B cell (primary cell): ENCODE measurements around the gene ANKS1B. TPM values are rescaled to one million over a fixed set of nuclear protein-coding genes. Genes with fewer than 3 reads are reported as not detected.

Experiments
- ATAC-seq: fragments of 200-7000 bp; cut with Tn5 transposase; one replicate; pipeline ENCODE4 v1.10.0; 2021; ENCODE audit warnings: low read depth, mild to moderate bottlenecking, moderate number of reproducible peaks, moderate library complexity
- CTCF ChIA-PET: fragments of 350-600 bp; sonication (Branson Sonifier 250); formaldehyde crosslinking; loops from one replicate; lab custom pipeline; 2021; ENCODE audit warnings: antibody characterized with exemption, inconsistent platforms; lab: Charles Lee
- POLR2A ChIA-PET: fragments of 350-600 bp; sonication (Branson Sonifier 250); formaldehyde crosslinking; loops from one replicate; lab custom pipeline; 2021; ENCODE audit warnings: antibody characterized with exemption; lab: Charles Lee
- DNase-seq: peaks from one replicate; pipeline ENCODE4 v3.0.0; 2013
- H2AFZ ChIP-seq: 2 replicates; pipeline ENCODE4 v1.6.1; 2012; ENCODE audit warnings: mild to moderate bottlenecking, low read depth, low read length; ENCODE audit not compliant: insufficient read depth, poor library complexity, severe bottlenecking
- H3K27ac ChIP-seq, 2 donors: 1 replicate in 1 of 2; 2 replicates in 1 of 2; pipeline ENCODE4 v1.5.1; 2012 to 2013; ENCODE audit warnings: low read length in 2 of 2, mild to moderate bottlenecking in 2 of 2, moderate library complexity in 1 of 2
- H3K27me3 ChIP-seq, 4 experiments: fragments of 200-600 bp in 1 of 4; sonication (generic) in 1 of 4; replicated peaks in 1 of 4; 1 replicate in 2 of 4; 2 replicates in 2 of 4; pipeline versions ENCODE4 v1.6.1 to v1.7.0; 2013 to 2016; ENCODE audit warnings: low read length in 3 of 4, mild to moderate bottlenecking in 2 of 4, mixed read lengths in 1 of 4, moderate library complexity in 1 of 4; ENCODE audit not compliant: insufficient read depth in 4 of 4, control insufficient read depth in 3 of 4; ENCODE audit errors: control extremely low read depth in 1 of 4
- H3K36me3 ChIP-seq, 2 experiments: replicated peaks in 1 of 2; 1 replicate in 1 of 2; 2 replicates in 1 of 2; pipeline versions ENCODE4 v1.6.1 to v1.7.1; 2013; ENCODE audit warnings: low read length in 1 of 2; ENCODE audit not compliant: insufficient read depth in 2 of 2, control insufficient read depth in 1 of 2; ENCODE audit errors: control extremely low read depth in 1 of 2, extremely low read depth in 1 of 2
- H3K4me1 ChIP-seq, 2 donors: fragments of 200-600 bp in 1 of 2; sonication (generic) in 1 of 2; 1 replicate in 1 of 2; 2 replicates in 1 of 2; pipeline versions ENCODE4 v1.5.1 to v1.6.1; 2013 to 2017; ENCODE audit warnings: low read length in 2 of 2; ENCODE audit not compliant: control insufficient read depth in 2 of 2, insufficient read depth in 2 of 2
- H3K4me2 ChIP-seq: replicated peaks from 2 replicates; pipeline ENCODE3; 2012; ENCODE audit warnings: mild to moderate bottlenecking, low read depth, low read length; ENCODE audit not compliant: poor library complexity, severe bottlenecking
- H3K4me3 ChIP-seq, 5 experiments: fragments of 200-600 bp in 1 of 5; sonication (generic) in 1 of 5; 1 replicate in 3 of 5; 2 replicates in 2 of 5; pipeline versions ENCODE4 v1.5.1 to v1.7.0; 2011 to 2016; ENCODE audit warnings: low read length in 4 of 5, mild to moderate bottlenecking in 4 of 5, low read depth in 2 of 5, control low read depth in 1 of 5, moderate library complexity in 1 of 5; ENCODE audit not compliant: insufficient read depth in 1 of 5; ENCODE audit errors: control extremely low read depth in 1 of 5, extremely low read depth in 1 of 5
- H3K79me2 ChIP-seq: fragments of 200-600 bp; sonication (generic); one replicate; pipeline ENCODE4 v1.6.0; 2016; ENCODE audit warnings: low read length; ENCODE audit not compliant: control insufficient read depth, insufficient read depth
- H3K9ac ChIP-seq: fragments of 200-600 bp; sonication (generic); 2 replicates; pipeline ENCODE4 v1.6.1; 2017; ENCODE audit warnings: mild to moderate bottlenecking, low read length, moderate library complexity
- H3K9me3 ChIP-seq, 3 donors: one replicate each; pipeline versions ENCODE4 v1.6.1 to v1.7.1; 2013; ENCODE audit warnings: low read length in 2 of 3; ENCODE audit not compliant: control insufficient read depth in 2 of 3, insufficient read depth in 1 of 3; ENCODE audit errors: control extremely low read depth in 1 of 3
- H4K20me1 ChIP-seq: 2 replicates; pipeline ENCODE4 v1.6.0; 2012; ENCODE audit warnings: mild to moderate bottlenecking, low read length; ENCODE audit not compliant: insufficient read depth, control insufficient read depth, poor library complexity, severe bottlenecking
- H3K27ac Mint-ChIP-seq: one replicate; pipeline ENCODE4 v1.8.0; 2021; ENCODE audit warnings: mixed read lengths
- H3K27me3 Mint-ChIP-seq: one replicate; pipeline ENCODE4 v1.8.0; 2021; ENCODE audit warnings: mixed read lengths
- H3K4me1 Mint-ChIP-seq: one replicate; pipeline ENCODE4 v1.8.0; 2021; ENCODE audit warnings: mixed read lengths
- H3K4me3 Mint-ChIP-seq: one replicate; pipeline ENCODE4 v1.8.0; 2021; ENCODE audit warnings: mixed read lengths
- H3K9me3 Mint-ChIP-seq: one replicate; pipeline ENCODE4 v1.8.0; 2022; ENCODE audit warnings: mixed read lengths; ENCODE audit not compliant: insufficient read depth
- CTCF ChIP-seq: fragments of 200-600 bp; IDR thresholded peaks from one replicate; pipeline ENCODE4 v1.8.0; 2022; ENCODE audit warnings: antibody characterized with exemption, mild to moderate bottlenecking
- EZH2 ChIP-seq: IDR thresholded peaks from 2 replicates; pipeline ENCODE4 v1.6.1; 2012; ENCODE audit warnings: borderline replicate concordance, low read depth, mild to moderate bottlenecking, moderate library complexity, low read length; ENCODE audit not compliant: insufficient read depth, poor library complexity, severe bottlenecking
- WGBS: methylation state at CpG from one replicate; pipeline ENCODE4 v1.1.5; 2013; ENCODE audit warnings: missing lambda C conversion rate; ENCODE audit not compliant: insufficient coverage; 5-methylcytosine and 5-hydroxymethylcytosine counted together
- intact Hi-C: fragments of 100-400 bp; cut with micrococcal nuclease; formaldehyde crosslinking; loops from one replicate; pipeline ENCODE4 v1.10.0; 2022
- polyA plus RNA-seq: library from polyadenylated mRNA; depleted of rRNA; stranded (reverse); fragments of >200 nt; gene quantifications from 2 replicates; pipeline ENCODE4 v1.2.3, GENCODE V29; 2012
- total RNA-seq, 2 donors: library from RNA; stranded (reverse); fragments of 120-200 nt in 1 of 2; gene quantifications; 1 replicate in 1 of 2; 2 replicates in 1 of 2; pipeline versions ENCODE4 v1.2.3 to v1.2.4, GENCODE V29; 2013 to 2022

The ANKS1B gene
- total and polyA plus RNA-seq, 2 donors (not counting 1 experiment from before 2014, with no cell fraction given), result not detected

DNA sequence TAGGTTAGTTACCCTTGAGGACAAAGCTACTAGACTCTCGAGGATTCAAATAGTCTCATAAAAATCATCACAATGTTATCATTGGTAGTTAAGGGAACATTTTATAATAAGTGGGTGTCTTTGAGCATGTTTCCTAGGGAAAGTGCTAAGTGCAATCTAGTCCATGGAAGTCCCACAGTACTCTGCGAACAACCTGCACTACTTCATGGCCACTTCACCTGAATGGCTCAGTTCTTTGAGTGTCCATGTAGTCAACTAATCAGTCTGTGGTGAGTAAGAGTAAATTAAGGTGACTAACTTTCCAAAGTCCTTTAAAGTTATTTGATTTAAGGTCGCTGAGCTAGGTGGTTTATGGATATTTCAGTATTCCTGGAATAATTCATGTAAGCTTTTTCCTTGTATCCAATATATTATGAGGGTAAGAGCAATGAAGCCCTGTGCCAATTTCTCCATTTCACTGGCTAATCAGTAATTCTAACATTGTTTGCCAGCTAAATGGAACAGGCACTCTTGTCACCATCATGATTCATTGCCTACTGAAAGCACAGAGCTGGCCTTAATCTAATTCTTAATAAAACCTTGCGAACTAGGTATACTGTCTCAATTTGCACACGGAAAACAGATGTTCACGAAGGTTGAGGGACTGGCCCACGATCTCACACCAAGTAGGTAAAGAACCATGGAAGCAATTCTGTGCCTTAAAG lies 844.6 kb downstream of the ANKS1B start:
- Mint-ChIP-seq H3K4me3 (no peak overlapping the region), H3K27ac (no peak overlapping the region), H3K9me3 (peaks cover 4% of the 10 kb centered on the region), H3K4me1 (no peaks in the 10 kb centered on the region), H3K27me3 (no peaks in the 10 kb centered on the region)
- H4K20me1 ChIP-seq, result no peaks in the 10 kb centered on the region
- H3K27ac ChIP-seq, result no peak overlapping the region
- no peak for ATAC-seq
- TF ChIP-seq CTCF, result no peak
- no peak for TF ChIP-seq EZH2
- H3K79me2 ChIP-seq, result no peaks in the 10 kb centered on the region
- 96% methylated on average over 4 of the region's 7 CpGs for WGBS
- no peak overlapping the region for H3K9ac ChIP-seq
- H2AFZ ChIP-seq, result no peak overlapping the region
- H3K36me3 ChIP-seq, result no peaks in the 10 kb centered on the region
- peaks cover 0 to 1% (median 0%) of the 10 kb centered on the region in 3 donors for H3K9me3 ChIP-seq
- CTCF ChIA-PET, result no interaction called here
- H3K4me2 ChIP-seq, result no peak overlapping the region
- H3K4me1 ChIP-seq, result no peaks in the 10 kb centered on the region
- no peaks in the 10 kb centered on the region for H3K27me3 ChIP-seq
- intact Hi-C loops, result no loop called here
- POLR2A ChIA-PET, result no interaction called here
- H3K4me3 ChIP-seq, result no peak overlapping the region
- DNase-seq, result no peak

- ATAC-seq (no peak), DNase-seq (no peak)
- no peak overlapping the region for H3K9ac ChIP-seq
- H3K27me3 ChIP-seq, result no peaks in the 10 kb centered on the region
- no peaks in the 10 kb centered on the region for H4K20me1 ChIP-seq
- H3K9me3 ChIP-seq, result no peaks in the 10 kb centered on the region
- WGBS, result 87% methylated on average over 3 of the region's 4 CpGs
- H2AFZ ChIP-seq, result no peak overlapping the region
- no peaks in the 10 kb centered on the region for H3K79me2 ChIP-seq
- intact Hi-C loops, result no loop called here
- H3K4me1 ChIP-seq, result no peaks in the 10 kb centered on the region
- ChIA-PET POLR2A (no interaction called here), CTCF (no interaction called here)
- no peak overlapping the region for H3K27ac ChIP-seq
- no peaks in the 10 kb centered on the region for H3K27me3 Mint-ChIP-seq
- H3K27ac Mint-ChIP-seq, result no peak overlapping the region
- H3K4me2 ChIP-seq, result no peak overlapping the region
- H3K4me3 Mint-ChIP-seq, result no peak overlapping the region
- no peaks in the 10 kb centered on the region for H3K36me3 ChIP-seq
- no peak overlapping the region for H3K4me3 ChIP-seq
- no peaks in the 10 kb centered on the region for H3K9me3 Mint-ChIP-seq
- no peaks in the 10 kb centered on the region for H3K4me1 Mint-ChIP-seq
- no peak for TF ChIP-seq EZH2
- TF ChIP-seq CTCF, result no peak
Measured at GRCh38 chr12:99138393-99138792, 846.3 kb downstream of the ANKS1B start.
